ENCODE measurements around the gene DLGAP1.

DNA sequence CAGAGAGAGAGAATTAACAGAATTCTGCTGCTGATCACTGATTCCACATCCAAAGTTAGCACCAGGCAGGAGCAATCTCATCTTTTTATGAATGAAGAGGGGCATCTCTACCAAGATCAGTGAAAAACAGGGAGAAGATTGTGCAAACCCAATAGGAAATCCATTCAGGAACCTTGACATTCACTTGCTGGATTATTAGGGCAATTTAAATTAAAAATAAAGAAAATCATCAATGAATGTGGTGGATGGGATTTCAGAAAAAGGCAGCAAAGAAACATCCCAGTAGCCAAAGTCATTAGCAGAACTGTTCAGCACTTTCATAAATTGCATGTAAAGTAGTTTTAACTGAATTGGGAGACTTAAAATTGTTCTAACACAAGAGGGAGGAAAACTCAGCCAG, 581.9 kb downstream of the DLGAP1 start:
- TF ChIP-seq, protein P1, sequence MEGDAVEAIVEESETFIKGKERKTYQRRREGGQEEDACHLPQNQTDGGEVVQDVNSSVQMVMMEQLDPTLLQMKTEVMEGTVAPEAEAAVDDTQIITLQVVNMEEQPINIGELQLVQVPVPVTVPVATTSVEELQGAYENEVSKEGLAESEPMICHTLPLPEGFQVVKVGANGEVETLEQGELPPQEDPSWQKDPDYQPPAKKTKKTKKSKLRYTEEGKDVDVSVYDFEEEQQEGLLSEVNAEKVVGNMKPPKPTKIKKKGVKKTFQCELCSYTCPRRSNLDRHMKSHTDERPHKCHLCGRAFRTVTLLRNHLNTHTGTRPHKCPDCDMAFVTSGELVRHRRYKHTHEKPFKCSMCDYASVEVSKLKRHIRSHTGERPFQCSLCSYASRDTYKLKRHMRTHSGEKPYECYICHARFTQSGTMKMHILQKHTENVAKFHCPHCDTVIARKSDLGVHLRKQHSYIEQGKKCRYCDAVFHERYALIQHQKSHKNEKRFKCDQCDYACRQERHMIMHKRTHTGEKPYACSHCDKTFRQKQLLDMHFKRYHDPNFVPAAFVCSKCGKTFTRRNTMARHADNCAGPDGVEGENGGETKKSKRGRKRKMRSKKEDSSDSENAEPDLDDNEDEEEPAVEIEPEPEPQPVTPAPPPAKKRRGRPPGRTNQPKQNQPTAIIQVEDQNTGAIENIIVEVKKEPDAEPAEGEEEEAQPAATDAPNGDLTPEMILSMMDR (IDR thresholded peaks at IDR 0.05): no peak
- no peak for TF ChIP-seq POLR2AphosphoS5 (IDR thresholded peaks at IDR 0.05)
- no peak for TF ChIP-seq POLR2A (IDR thresholded peaks at IDR 0.05)
- no peak for TF ChIP-seq EP300 (IDR thresholded peaks at IDR 0.05)
